Endothelial cell (in vitro differentiated cells): ENCODE measurements around the gene VPREB1. TPM values are rescaled to one million over a fixed set of nuclear protein-coding genes. Genes with fewer than 3 reads are reported as not detected.

Experiments used
- DNase-seq: peaks from one replicate; pipeline ENCODE4 v3.0.0; 2021; ENCODE audit warnings: low spot score
- H3K27ac Mint-ChIP-seq: one replicate; pipeline ENCODE4 v1.8.0; 2021; ENCODE audit warnings: mixed read lengths, inconsistent platforms; ENCODE audit not compliant: unreplicated experiment
- H3K27me3 Mint-ChIP-seq: one replicate; pipeline ENCODE4 v1.8.0; 2021; ENCODE audit warnings: mild to moderate bottlenecking, moderate library complexity, mixed read lengths, inconsistent platforms; ENCODE audit not compliant: unreplicated experiment
- H3K36me3 Mint-ChIP-seq: one replicate; pipeline ENCODE4 v1.8.0; 2021; ENCODE audit warnings: mild to moderate bottlenecking, low read depth, mixed read lengths, inconsistent platforms; ENCODE audit not compliant: unreplicated experiment
- H3K4me1 Mint-ChIP-seq: one replicate; pipeline ENCODE4 v1.8.0; 2021; ENCODE audit warnings: mild to moderate bottlenecking, mixed read lengths, inconsistent platforms; ENCODE audit not compliant: unreplicated experiment
- H3K4me3 Mint-ChIP-seq: one replicate; pipeline ENCODE4 v1.8.0; 2021; ENCODE audit warnings: mild to moderate bottlenecking, mixed read lengths, inconsistent platforms; ENCODE audit not compliant: unreplicated experiment
- H3K9me3 Mint-ChIP-seq: one replicate; pipeline ENCODE4 v1.8.0; 2021; ENCODE audit warnings: mixed read lengths, inconsistent platforms; ENCODE audit not compliant: unreplicated experiment
- long read RNA-seq: library from polyadenylated mRNA; unstranded; transcript quantifications from one replicate; pipeline ENCODE4 v2.0.0, GENCODE V29; 2020; ENCODE audit not compliant: unreplicated experiment
- total RNA-seq: library from RNA; stranded (reverse); fragmentation: NEBNext Ultra II Directional; extraction: Animal tissue kit (Norgen Biotek cat#: 25700); gene quantifications from one replicate; pipeline ENCODE4 v1.2.1, GENCODE V29; 2021; ENCODE audit not compliant: unreplicated experiment
- TF ChIP-seq, protein P1 (sequence below): fragments of 200-600 bp; sonication (generic); IDR thresholded peaks from one replicate; pipeline ENCODE4 v1.5.0; 2021; ENCODE audit warnings: antibody characterized with exemption; ENCODE audit not compliant: unreplicated experiment

VPREB1 gene, protein sequence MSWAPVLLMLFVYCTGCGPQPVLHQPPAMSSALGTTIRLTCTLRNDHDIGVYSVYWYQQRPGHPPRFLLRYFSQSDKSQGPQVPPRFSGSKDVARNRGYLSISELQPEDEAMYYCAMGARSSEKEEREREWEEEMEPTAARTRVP
- not detected for total RNA-seq
- long read RNA-seq, result 0 reads

DNA sequence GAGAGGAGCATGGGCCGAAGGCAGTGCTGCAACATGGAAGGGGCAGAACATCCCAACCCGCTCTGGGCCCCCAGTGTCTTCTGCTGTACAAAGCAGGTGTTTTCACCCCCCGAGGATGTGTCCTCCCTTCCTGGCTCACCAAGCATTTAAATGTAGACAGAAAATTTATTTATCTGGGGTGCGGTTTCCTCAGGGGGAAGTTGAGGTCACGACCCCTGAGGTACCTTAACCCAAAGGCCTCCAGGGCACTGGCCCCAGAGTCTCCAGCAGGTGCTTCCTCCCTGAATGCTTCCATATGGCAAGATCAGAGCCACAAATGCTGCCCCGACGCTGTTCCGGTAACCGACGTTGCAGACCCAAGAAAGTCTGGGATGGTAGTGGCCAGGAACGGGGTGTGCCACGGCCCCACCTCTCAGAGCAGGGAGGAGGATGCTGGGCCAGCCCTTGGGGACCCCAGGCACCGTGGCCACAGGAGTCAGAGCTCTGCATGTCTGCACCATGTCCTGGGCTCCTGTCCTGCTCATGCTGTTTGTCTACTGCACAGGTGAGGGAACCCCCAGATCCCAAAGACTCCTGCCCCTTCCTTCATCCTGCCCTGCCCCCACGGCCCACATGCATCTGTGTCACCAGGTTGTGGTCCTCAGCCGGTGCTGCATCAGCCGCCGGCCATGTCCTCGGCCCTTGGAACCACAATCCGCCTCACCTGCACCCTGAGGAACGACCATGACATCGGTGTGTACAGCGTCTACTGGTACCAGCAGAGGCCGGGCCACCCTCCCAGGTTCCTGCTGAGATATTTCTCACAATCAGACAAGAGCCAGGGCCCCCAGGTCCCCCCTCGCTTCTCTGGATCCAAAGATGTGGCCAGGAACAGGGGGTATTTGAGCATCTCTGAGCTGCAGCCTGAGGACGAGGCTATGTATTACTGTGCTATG, at the start of gene VPREB1:
TSS of gene VPREB1 (plus strand) at position 471 of the 935 bp plus-strand sequence. CDS start at position 499, 28 bp downstream.
- H3K4me1 Mint-ChIP-seq, result no peaks in the 10 kb centered on the region
- no peak within 1 kb of the TSS for H3K27ac Mint-ChIP-seq
- no peak within 1 kb of the TSS for H3K4me3 Mint-ChIP-seq
- TF ChIP-seq, protein P1, sequence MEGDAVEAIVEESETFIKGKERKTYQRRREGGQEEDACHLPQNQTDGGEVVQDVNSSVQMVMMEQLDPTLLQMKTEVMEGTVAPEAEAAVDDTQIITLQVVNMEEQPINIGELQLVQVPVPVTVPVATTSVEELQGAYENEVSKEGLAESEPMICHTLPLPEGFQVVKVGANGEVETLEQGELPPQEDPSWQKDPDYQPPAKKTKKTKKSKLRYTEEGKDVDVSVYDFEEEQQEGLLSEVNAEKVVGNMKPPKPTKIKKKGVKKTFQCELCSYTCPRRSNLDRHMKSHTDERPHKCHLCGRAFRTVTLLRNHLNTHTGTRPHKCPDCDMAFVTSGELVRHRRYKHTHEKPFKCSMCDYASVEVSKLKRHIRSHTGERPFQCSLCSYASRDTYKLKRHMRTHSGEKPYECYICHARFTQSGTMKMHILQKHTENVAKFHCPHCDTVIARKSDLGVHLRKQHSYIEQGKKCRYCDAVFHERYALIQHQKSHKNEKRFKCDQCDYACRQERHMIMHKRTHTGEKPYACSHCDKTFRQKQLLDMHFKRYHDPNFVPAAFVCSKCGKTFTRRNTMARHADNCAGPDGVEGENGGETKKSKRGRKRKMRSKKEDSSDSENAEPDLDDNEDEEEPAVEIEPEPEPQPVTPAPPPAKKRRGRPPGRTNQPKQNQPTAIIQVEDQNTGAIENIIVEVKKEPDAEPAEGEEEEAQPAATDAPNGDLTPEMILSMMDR, result no peak
- no peaks in the 10 kb centered on the region for H3K9me3 Mint-ChIP-seq
- H3K36me3 Mint-ChIP-seq, result peaks cover 4% of the 10 kb centered on the region
- peaks cover 13% of the 10 kb centered on the region for H3K27me3 Mint-ChIP-seq
- DNase-seq, result no peak

DNA sequence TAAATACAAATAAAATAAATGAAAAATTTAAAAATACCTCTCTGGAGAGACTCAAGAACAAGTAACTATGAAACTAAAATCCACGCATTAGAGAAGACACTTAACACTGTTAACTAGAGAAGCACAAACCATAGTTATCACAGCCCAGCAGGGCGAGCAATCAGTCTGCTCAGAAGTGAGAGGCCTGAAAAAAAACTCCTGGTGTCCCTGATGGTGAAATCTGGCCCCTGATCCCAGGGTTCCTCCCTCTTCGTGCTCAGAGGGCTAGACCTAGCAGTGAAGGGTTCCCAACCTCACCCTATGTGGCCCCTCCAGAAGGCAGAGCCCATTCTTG, 49.7 kb upstream of the VPREB1 start:
- peaks cover 4% of the 10 kb centered on the region for H3K27me3 Mint-ChIP-seq

DNA sequence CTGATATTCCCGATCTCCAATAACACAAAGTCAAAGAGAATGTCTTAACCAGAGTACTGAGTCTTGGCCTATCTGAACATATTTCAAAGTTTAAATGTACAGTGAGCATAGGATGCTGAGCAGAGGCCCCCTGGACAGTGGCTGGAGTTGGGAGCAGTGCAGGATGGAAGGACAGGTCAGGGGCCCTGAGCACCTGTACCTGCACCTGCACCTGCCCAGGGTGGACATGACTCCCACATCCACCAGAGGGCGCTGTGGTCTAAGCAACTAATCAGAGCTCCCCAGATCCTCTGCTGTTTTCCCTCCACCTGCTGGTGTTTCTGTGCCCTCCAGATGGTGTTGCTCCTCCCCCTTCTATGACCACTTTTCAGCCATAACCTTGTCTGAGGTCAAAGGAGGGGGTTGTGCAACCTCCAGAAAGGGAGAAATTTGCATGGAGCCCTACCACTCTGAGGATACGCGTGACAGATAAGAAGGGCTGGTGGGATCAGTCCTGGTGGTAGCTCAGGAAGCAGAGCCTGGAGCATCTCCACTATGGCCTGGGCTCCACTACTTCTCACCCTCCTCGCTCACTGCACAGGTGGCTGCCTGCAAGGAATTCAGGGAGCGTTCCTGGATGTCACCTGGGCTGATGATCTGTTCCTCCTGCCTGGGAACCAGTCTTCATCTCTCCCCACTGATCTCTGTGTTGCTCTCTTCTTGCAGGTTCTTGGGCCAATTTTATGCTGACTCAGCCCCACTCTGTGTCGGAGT, 49.1 kb upstream of the VPREB1 start:
- H3K4me3 Mint-ChIP-seq, result no peak overlapping the region
- H3K4me1 Mint-ChIP-seq, result no peaks in the 10 kb centered on the region
- TF ChIP-seq, protein P1, result peak; percentile 97
- H3K27me3 Mint-ChIP-seq, result peaks cover 7% of the 10 kb centered on the region
- no peaks in the 10 kb centered on the region for H3K36me3 Mint-ChIP-seq
- no peaks in the 10 kb centered on the region for H3K9me3 Mint-ChIP-seq
- peak; percentile 80 for DNase-seq
- H3K27ac Mint-ChIP-seq, result no peak overlapping the region

More for the DNA sequence above, 49.7 kb upstream of the VPREB1 start:
- DNase-seq, result no peak
- Mint-ChIP-seq H3K27ac (no peak overlapping the region), H3K9me3 (no peaks in the 10 kb centered on the region), H3K4me3 (no peak overlapping the region), H3K36me3 (no peaks in the 10 kb centered on the region), H3K4me1 (no peaks in the 10 kb centered on the region)
- TF ChIP-seq, protein P1, result no peak

DNA sequence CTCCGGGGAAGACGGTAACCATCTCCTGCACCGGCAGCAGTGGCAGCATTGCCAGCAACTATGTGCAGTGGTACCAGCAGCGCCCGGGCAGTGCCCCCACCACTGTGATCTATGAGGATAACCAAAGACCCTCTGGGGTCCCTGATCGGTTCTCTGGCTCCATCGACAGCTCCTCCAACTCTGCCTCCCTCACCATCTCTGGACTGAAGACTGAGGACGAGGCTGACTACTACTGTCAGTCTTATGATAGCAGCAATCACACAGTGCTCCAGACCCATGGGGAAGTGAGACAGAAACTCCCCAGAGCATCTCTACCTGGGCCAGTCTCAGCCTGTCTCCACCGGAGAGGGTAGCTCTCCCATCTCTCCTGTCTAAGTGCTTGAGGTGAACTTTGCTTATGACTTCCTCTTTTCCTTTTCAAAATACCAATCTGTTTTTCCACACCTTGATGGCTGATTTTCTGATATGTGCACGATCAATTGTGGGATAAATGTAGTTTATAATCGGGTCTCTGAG, 48.5 kb upstream of the VPREB1 start:
- no peak overlapping the region for H3K27ac Mint-ChIP-seq
- TF ChIP-seq, protein P1, result no peak
- H3K36me3 Mint-ChIP-seq, result no peaks in the 10 kb centered on the region
- H3K4me1 Mint-ChIP-seq, result no peaks in the 10 kb centered on the region
- no peak overlapping the region for H3K4me3 Mint-ChIP-seq
- peaks cover 8% of the 10 kb centered on the region for H3K27me3 Mint-ChIP-seq
- no peak for DNase-seq
- H3K9me3 Mint-ChIP-seq, result no peaks in the 10 kb centered on the region
